PC-9 (cell line): ENCODE data around the gene PYROXD2.

ENCODE experiments used
- CTCF ChIP-seq: fragments of 200-600 bp; sonication (generic); conservative IDR thresholded peaks from 2 replicates; pipeline ENCODE4 v1.6.1; 2017; ENCODE audit warnings: mixed run types, antibody characterized with exemption, mild to moderate bottlenecking, moderate library complexity
- EZH2 ChIP-seq: fragments of 200-600 bp; sonication (generic); IDR thresholded peaks from 2 replicates; pipeline ENCODE4 v1.8.0; 2017; ENCODE audit warnings: antibody characterized with exemption, low read depth

- no peak for TF ChIP-seq CTCF
- no peak for TF ChIP-seq EZH2
These were observed 75.2 kb downstream of the PYROXD2 start for GRCh38 chr10:98339799-98340198.
